ENCODE data around the gene TBC1D2B.
"Not testable (repeated sequence)": the region's sequence is repeated elsewhere in the genome, so short reads cannot be mapped to it uniquely, and the experiment has no call there.

TBC1D2B gene

DNA sequence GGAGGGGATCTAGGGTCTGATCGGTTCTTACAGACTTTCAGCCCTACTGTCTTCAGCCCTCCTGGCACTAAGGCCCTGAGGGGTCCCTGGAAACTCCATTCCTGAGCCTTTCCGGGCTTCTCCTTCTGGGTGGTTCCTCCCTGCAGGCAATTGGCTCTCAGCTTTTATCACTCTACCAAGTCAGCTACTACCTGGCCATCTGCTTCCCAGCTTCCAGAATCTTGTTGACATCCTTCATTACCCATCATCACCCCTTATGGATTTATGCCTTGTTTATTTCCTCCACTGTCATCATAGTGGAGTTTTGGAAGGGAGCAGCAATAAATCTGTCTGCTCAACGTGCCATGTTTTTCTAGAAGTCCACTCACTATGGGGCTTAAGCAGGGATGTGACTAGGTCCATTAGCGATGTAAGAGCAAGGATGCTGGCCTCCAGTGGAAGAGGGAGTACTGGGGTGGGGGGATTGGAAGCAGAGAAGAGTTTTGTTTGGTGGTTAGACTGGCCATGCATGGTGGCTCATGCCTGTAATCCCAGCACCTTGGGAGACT lies 106.6 kb downstream of the TBC1D2B start:
- H3K9me3 Mint-ChIP-seq; intact Hi-C loops (cut with micrococcal nuclease): not testable (repeated sequence)

DNA sequence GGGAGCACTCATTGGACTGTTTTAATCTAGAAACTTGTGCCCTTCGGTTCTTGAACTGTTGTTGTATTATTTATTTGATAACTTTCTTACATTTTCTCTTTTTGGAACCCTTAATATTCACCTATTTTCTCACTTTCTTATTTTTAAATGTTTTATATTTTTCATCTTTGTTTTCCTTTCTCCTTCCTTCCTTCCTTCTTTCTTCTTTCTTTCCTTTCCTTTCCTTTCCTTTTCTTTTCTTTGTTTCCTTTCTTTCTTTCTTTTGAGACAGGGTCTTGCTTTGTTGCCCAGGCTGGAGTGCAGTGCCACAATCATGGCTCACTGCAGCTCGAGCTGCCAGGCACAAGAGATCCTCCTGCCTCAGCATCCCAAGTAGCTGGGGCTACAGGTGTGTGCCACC lies 108.5 kb downstream of the TBC1D2B start:
- Mint-ChIP-seq H3K27ac (no peak overlapping the region), H3K4me1 (ENCODE audit: low read depth) (peaks cover 5% of the 10 kb centered on the region), H3K4me3 (no peak overlapping the region), H3K9me3 (no peaks in the 10 kb centered on the region), H3K36me3 (ENCODE audit: low read depth) (no peaks in the 10 kb centered on the region), H3K27me3 (peaks cover 14% of the 10 kb centered on the region)
- intact Hi-C loops (cut with micrococcal nuclease) = no loop called here

More for the DNA sequence above, 106.6 kb downstream of the TBC1D2B start:
- H3K27me3 Mint-ChIP-seq = peaks cover 22% of the 10 kb centered on the region
- not testable (repeated sequence) for H3K4me3 Mint-ChIP-seq; H3K36me3 Mint-ChIP-seq (ENCODE audit: low read depth); H3K4me1 Mint-ChIP-seq (ENCODE audit: low read depth); H3K27ac Mint-ChIP-seq

DNA sequence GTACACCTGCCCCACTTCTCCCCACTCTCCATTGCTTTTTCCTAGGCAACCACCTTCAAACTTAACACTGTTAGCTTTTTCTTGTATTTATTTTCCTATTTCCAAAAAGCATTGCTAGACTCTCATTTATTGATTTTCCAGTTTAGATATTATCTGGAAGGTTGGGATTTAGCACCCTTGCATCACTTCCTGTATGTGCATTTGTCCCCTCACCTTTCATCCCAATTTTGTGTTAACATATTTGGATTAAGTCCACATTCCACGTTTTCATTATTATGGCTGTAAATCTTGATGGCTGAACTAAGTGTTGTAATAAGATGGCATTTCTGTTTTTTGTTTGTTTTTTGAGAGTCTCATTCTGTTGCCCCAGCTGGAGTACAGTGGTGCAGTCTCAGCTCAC lies 109.7 kb downstream of the TBC1D2B start:
- H3K9me3 Mint-ChIP-seq = no peaks in the 10 kb centered on the region
- H3K4me3 Mint-ChIP-seq = no peak overlapping the region
- intact Hi-C loops (cut with micrococcal nuclease) = loop anchor here (1.0 kb wide), 1 partner anchor 141 kb away; no protein-coding TSS in a partner anchor
- no peaks in the 10 kb centered on the region for H3K36me3 Mint-ChIP-seq (ENCODE audit: low read depth)
- peaks cover 9% of the 10 kb centered on the region for H3K27me3 Mint-ChIP-seq
- peaks cover 9% of the 10 kb centered on the region for H3K4me1 Mint-ChIP-seq (ENCODE audit: low read depth)
- no peak overlapping the region for H3K27ac Mint-ChIP-seq

DNA sequence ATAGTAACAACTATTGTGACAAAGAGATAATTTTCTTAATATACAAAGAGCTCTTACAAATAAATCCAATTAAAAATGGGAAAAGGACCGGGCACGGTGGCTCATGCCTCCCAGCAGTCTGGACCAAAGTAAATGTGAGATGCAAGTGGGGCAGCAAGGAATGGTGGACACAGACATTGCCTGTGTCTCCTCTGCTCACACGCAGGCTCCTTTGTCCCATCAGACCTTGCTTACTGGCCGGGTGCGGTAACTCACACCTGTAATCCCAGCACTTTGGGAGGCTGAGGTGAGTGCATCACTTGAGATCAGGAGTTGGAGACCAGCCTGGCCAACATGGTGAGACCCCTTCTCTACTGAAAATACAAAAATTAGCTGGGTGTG lies 110.3 kb downstream of the TBC1D2B start:
- not testable (repeated sequence) for H3K9me3 Mint-ChIP-seq; H3K4me1 Mint-ChIP-seq (ENCODE audit: low read depth); H3K36me3 Mint-ChIP-seq (ENCODE audit: low read depth); H3K4me3 Mint-ChIP-seq; H3K27me3 Mint-ChIP-seq; H3K27ac Mint-ChIP-seq
- intact Hi-C loops (cut with micrococcal nuclease) = loop anchor here (1.0 kb wide), 1 partner anchor 141 kb away; no protein-coding TSS in a partner anchor

DNA sequence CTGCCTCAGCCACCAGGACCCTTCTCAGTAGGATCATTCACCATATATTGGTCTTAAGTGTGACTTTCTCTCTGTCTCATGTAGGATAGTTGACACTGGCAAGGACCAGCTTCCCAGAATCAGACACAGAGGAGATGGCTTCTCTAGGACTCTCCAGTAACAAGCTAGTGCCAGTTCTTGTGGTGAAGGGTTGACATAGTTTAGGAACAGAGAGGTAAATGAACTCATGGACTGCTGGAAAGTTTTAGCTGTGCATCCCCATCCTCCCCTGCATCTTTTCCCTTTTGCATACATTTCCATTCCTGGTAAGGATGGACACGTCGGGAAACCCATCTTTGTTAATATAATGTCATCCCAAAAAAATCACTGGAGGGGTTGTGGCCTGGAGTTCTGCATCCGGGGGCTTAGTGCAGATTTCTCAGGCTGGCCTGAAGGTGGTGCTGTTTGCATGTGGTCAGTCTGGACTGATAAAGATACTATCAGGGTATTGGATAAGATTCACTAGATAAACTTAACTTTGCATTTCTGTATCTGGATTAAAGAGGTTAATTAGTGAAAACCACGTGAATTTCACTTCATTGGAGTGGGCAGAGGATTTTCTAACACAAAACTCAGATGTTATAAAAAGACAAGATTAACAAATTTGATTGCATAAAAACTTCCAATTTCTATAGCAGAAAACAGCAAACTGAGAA lies 110.8 kb downstream of the TBC1D2B start:
- Mint-ChIP-seq H3K4me1 (ENCODE audit: low read depth) (peaks cover 9% of the 10 kb centered on the region), H3K36me3 (ENCODE audit: low read depth) (no peaks in the 10 kb centered on the region), H3K27me3 (peaks cover 4% of the 10 kb centered on the region), H3K9me3 (no peaks in the 10 kb centered on the region), H3K4me3 (no peak overlapping the region), H3K27ac (no peak overlapping the region)
- intact Hi-C loops (cut with micrococcal nuclease) = loop anchor here (1.0 kb wide), 1 partner anchor 142 kb away; no protein-coding TSS in a partner anchor

DNA sequence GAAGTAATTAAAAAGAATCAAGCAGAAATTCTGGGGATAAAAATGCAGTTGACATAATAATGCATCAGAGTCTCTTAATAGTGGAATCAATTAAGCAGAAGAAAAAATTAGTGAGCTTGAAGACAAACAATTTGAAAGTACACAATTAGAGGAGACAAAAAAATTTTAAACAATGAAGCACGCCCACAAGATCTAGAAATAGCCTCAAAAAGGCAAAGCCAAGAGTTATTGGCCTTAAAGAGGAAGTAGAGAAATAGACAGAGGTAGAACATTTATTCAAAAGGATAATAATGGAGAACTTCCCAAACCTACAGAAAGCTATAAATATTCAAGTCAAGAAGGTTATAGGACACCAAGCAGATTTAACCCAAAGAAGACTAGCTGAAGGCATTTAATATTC lies 113.3 kb downstream of the TBC1D2B start:
- intact Hi-C loops (cut with micrococcal nuclease) = no loop called here
- Mint-ChIP-seq H3K27me3 (peaks cover 5% of the 10 kb centered on the region), H3K9me3 (no peaks in the 10 kb centered on the region), H3K27ac (no peak overlapping the region), H3K4me3 (no peak overlapping the region), H3K4me1 (ENCODE audit: low read depth) (peaks cover 18% of the 10 kb centered on the region), H3K36me3 (ENCODE audit: low read depth) (no peaks in the 10 kb centered on the region)

DNA sequence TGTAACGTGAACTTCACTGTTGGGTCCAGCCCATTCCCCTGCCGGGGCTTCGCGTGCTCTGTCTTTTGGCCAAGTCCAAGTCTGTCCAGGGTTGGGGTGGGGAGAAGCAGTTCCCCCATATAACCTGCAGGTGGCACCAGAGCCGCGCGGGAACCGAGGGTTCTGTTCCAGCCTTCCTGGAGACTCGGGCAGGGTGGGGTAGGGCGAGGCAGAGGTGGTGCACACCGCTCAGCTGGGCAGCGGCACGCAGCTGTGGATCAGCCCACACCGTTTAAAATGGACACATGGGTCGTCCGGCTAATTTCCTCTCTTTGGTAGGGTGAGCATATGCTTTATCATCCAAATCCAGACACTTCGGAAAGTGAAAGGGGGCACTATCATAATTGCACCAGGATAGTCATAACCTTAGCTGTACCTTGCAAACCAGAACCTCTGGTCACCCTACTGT lies 118.1 kb downstream of the TBC1D2B start:
- H3K4me3 Mint-ChIP-seq = peak overlapping the region; percentile 49
- no peaks in the 10 kb centered on the region for H3K9me3 Mint-ChIP-seq
- intact Hi-C loops (cut with micrococcal nuclease) = loop anchor here (2.0 kb wide), 2 partner anchors 149 to 281 kb away; no protein-coding TSS in a partner anchor
- peaks cover 15% of the 10 kb centered on the region for H3K27me3 Mint-ChIP-seq
- no peaks in the 10 kb centered on the region for H3K36me3 Mint-ChIP-seq (ENCODE audit: low read depth)
- H3K27ac Mint-ChIP-seq = no peak overlapping the region
- peaks cover 19% of the 10 kb centered on the region for H3K4me1 Mint-ChIP-seq (ENCODE audit: low read depth)

DNA sequence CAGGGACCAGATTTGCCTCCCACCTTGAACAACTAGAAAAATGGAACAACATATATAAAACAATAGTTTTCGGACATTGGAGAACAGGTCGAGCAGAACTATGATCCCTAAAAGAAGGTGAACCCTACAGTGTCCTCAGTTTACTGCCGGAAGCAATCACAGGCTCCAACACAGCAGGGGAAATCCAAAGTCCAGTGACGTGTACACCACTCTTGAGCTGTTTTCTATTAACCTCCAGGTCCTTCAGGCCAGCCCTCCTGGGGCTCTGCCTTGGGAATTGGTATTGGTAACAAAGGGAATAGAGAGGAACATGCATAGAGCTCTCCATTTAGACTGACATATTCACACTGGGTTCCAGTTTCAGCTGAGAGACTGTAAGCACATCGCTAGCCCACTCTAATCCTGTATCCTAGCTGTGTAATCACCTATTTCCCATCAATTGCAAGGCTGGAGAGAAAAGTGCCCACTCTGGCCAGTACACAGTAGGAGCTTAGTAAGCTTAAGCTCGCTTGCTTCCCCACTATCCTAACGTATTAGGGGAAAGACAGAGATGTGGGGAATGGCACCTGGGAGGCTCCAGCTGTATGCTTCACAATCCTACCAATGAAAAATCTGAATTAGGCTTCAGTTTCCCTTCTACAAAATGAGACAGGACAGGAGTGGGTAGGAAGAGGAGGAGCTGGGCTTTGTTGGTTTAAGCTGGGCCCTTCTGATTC lies 118.6 kb downstream of the TBC1D2B start:
- H3K27ac Mint-ChIP-seq; H3K36me3 Mint-ChIP-seq (ENCODE audit: low read depth); H3K9me3 Mint-ChIP-seq; H3K4me3 Mint-ChIP-seq: not testable (repeated sequence)
- intact Hi-C loops (cut with micrococcal nuclease) = loop anchor here (2.0 kb wide), 2 partner anchors 150 to 282 kb away; no protein-coding TSS in a partner anchor
- Mint-ChIP-seq H3K4me1 (ENCODE audit: low read depth) (peaks cover 13% of the 10 kb centered on the region), H3K27me3 (peaks cover 15% of the 10 kb centered on the region)

DNA sequence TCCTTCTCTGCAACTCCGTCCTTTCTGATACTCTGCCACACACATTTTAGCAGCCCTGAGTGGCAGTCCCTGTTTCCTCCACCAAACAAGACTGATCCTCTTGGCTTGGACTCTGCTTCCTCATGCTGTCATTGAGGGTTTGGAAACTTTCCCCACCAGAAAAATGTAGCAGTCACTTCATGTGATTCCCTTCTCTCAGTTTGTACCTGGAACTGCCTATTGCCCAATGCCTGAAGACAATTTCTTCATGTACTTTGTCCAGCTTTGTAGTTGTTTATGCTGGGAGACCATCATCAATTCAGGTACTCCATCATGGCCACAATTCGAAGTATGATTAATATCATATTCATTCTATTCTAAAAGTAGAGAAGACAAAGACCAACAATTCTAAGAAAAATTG lies 119.5 kb downstream of the TBC1D2B start:
- H3K4me1 Mint-ChIP-seq (ENCODE audit: low read depth) = peaks cover 11% of the 10 kb centered on the region
- H3K36me3 Mint-ChIP-seq (ENCODE audit: low read depth); H3K9me3 Mint-ChIP-seq; H3K27ac Mint-ChIP-seq; H3K4me3 Mint-ChIP-seq: not testable (repeated sequence)
- peaks cover 16% of the 10 kb centered on the region for H3K27me3 Mint-ChIP-seq
- intact Hi-C loops (cut with micrococcal nuclease) = loop anchor here (2.0 kb wide), 2 partner anchors 151 to 283 kb away; no protein-coding TSS in a partner anchor

DNA sequence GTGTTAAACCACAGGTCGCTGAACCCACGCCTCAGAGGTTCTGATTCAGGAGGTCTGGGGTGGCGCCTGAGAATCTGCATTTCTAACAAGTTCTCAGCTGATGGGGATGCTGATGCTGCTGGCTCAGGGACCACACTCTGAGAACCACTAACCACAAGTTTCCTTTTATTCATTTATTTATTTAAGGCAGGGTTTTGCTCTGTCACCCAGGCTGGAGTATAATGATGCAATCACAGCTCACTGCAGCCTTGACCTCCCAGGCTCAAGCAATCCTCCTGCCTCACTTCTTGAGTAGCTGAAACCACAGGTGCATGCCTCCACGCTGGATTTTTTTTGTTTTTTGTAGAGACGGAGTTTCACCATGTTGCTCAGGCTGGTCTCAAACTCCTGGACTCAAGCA lies 123.6 kb downstream of the TBC1D2B start:
- H3K9me3 Mint-ChIP-seq; H3K4me3 Mint-ChIP-seq; H3K27ac Mint-ChIP-seq; intact Hi-C loops (cut with micrococcal nuclease); H3K4me1 Mint-ChIP-seq (ENCODE audit: low read depth); H3K36me3 Mint-ChIP-seq (ENCODE audit: low read depth): not testable (repeated sequence)
- H3K27me3 Mint-ChIP-seq = peaks cover 11% of the 10 kb centered on the region

DNA sequence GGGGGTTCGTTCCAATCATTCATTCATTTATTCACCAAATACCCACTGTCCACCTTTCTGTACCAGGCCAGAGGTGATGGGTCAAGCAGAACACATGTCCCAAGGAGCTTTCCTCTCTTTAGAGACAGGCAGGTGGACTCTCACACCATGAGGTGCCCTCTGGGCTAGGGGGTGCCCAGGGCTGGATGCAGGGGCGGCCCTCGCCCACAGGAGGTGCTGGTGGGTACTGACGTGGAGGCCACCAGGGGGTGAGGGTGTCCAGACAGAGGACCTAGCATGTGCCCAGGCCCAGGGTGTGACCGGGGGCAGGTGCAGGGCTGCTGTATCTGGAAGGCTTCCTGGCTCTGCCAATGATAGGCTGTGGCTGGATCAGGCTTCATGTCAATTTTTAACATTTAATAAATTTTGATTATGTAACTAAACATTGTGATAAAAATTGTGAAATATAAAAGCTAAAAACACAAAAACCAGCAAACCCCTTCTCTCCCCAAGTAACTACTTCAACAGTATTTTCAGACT lies 124.5 kb downstream of the TBC1D2B start:
- H3K4me3 Mint-ChIP-seq; intact Hi-C loops (cut with micrococcal nuclease); H3K27ac Mint-ChIP-seq; H3K9me3 Mint-ChIP-seq; H3K36me3 Mint-ChIP-seq (ENCODE audit: low read depth); H3K4me1 Mint-ChIP-seq (ENCODE audit: low read depth); H3K27me3 Mint-ChIP-seq: not testable (repeated sequence)

DNA sequence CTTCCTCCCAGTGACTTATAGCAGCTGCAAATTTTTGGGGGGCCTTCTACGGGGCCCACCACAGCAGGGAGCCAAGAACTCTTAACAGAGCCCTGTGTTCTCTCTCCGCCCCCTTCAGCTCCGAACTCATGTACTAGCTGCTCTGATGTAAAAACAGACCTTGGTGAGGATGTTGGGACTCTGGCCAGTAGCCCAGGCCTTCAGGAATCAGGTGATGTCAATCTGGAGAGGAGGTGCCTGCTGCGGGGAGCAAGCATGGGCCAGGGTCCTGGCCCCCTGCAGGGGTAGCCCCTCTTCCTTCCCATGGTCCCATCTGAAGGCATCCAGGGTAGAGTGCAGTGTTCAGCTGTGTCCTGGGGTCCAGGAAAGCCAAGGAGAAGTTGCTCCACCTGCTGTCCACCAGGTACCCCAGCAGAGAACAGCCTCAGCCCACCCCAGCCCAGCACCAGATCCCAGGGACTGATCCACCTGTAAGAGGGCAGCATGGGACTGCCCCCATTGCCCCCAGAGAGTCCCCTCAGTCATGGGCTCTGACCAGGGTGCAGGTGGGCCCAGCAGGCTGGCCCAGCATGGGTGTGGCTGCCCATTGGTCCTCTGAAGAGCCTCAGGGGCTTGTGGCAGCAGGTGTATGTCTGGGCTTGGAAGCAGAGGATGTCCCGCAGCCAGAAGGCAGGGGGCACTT lies 126.3 kb downstream of the TBC1D2B start:
- H3K27ac Mint-ChIP-seq; H3K36me3 Mint-ChIP-seq (ENCODE audit: low read depth); H3K4me3 Mint-ChIP-seq; H3K27me3 Mint-ChIP-seq; intact Hi-C loops (cut with micrococcal nuclease); H3K4me1 Mint-ChIP-seq (ENCODE audit: low read depth); H3K9me3 Mint-ChIP-seq: not testable (repeated sequence)

DNA sequence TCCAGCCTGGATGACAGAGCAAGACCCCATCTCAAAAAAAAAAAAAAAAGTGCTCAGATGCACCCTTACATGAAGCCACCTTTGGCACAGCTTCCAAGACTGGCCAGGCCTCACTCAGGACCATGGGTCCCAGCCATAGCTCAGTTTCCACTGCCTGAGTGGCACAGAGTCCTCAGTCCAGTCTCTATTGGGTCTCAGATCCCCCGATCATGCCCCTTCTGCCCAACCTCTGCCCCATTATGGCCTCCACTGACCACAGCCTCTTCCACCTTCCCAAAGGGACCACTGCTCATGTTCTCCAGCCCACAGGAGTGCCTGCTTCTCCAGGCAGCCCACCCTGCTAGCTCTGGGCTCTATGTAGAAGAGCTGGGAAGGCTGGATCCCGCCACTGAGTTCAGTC lies 127.0 kb downstream of the TBC1D2B start:
- H3K27ac Mint-ChIP-seq; H3K36me3 Mint-ChIP-seq (ENCODE audit: low read depth); H3K4me3 Mint-ChIP-seq; H3K4me1 Mint-ChIP-seq (ENCODE audit: low read depth); H3K27me3 Mint-ChIP-seq; intact Hi-C loops (cut with micrococcal nuclease); H3K9me3 Mint-ChIP-seq: not testable (repeated sequence)

DNA sequence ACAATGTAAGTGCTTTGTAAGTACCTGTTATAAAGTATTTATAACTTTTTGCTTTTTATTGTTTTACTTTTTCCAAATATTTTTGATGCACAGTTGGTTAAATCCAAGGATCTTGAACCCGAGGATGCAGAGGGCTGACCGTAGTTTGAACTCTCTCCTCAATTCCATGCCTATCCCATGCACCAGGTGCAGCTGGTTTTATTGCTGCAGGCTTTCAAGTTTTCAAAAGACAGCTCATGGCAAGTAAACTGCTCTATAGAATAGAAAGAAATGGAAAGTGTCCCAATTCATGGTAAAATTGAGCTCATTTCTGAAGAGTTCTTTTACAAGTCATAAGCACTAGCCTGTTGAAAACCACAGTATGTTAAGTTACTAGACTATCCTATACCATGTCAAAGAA lies 131.9 kb downstream of the TBC1D2B start:
- H3K9me3 Mint-ChIP-seq = no peaks in the 10 kb centered on the region
- no peak overlapping the region for H3K27ac Mint-ChIP-seq
- intact Hi-C loops (cut with micrococcal nuclease) = no loop called here
- peaks cover 9% of the 10 kb centered on the region for H3K4me1 Mint-ChIP-seq (ENCODE audit: low read depth)
- H3K36me3 Mint-ChIP-seq (ENCODE audit: low read depth) = peaks cover 6% of the 10 kb centered on the region
- H3K27me3 Mint-ChIP-seq = no peaks in the 10 kb centered on the region
- no peak overlapping the region for H3K4me3 Mint-ChIP-seq

All from dendritic cell treated with granulocyte-macrophage colony-stimulating factor and Interleukin-4, amounts not matched to agents 40 ng/mL and 50 ng/mL, for 4 days (primary cell).